T-helper 2 cell treated with Interferon-gamma antibody and Interleukin-4, amounts not matched to agents 5 μg/mL and 100 μg/mL, for 36 hours (primary cell): ENCODE data around the gene MTSS2.

Experiments used
- DNase-seq: peaks from one replicate; pipeline ENCODE4 v3.0.0; 2021; ENCODE audit warnings: low spot score
- H3K27ac Mint-ChIP-seq: one replicate; pipeline ENCODE4 v1.8.0; 2021; ENCODE audit warnings: mild to moderate bottlenecking, mixed read lengths
- H3K27me3 Mint-ChIP-seq: one replicate; pipeline ENCODE4 v1.8.0; 2021; ENCODE audit warnings: low read depth, mixed read lengths
- H3K36me3 Mint-ChIP-seq: one replicate; pipeline ENCODE4 v1.8.0; 2021; ENCODE audit warnings: low read depth, mixed read lengths
- H3K4me1 Mint-ChIP-seq: one replicate; pipeline ENCODE4 v1.8.0; 2021; ENCODE audit warnings: low read depth, mixed read lengths
- H3K4me3 Mint-ChIP-seq: one replicate; pipeline ENCODE4 v1.8.0; 2022; ENCODE audit warnings: mild to moderate bottlenecking, moderate library complexity, mixed read lengths
- H3K9me3 Mint-ChIP-seq: one replicate; pipeline ENCODE4 v1.8.0; 2021; ENCODE audit warnings: mixed read lengths

The MTSS2 gene

GRCh38 chr16:70689970-70690891 lies 4.4 kb upstream of the MTSS2 start:
- Mint-ChIP-seq H3K36me3 (peaks cover under 1% of the 10 kb centered on the region), H3K27me3 (peaks cover 13% of the 10 kb centered on the region), H3K27ac (no peak overlapping the region), H3K9me3 (no peaks in the 10 kb centered on the region), H3K4me1 (peaks cover under 1% of the 10 kb centered on the region), H3K4me3 (no peak overlapping the region)
- DNase-seq = no peak

GRCh38 chr16:70689035-70689969 lies 3.4 kb upstream of the MTSS2 start:
- H3K27ac Mint-ChIP-seq = no peak overlapping the region
- DNase-seq = no peak
- no peaks in the 10 kb centered on the region for H3K36me3 Mint-ChIP-seq
- H3K27me3 Mint-ChIP-seq = peaks cover 15% of the 10 kb centered on the region
- no peak overlapping the region for H3K4me3 Mint-ChIP-seq
- H3K9me3 Mint-ChIP-seq = no peaks in the 10 kb centered on the region
- H3K4me1 Mint-ChIP-seq = no peaks in the 10 kb centered on the region

GRCh38 chr16:70688246-70688742 lies 2.4 kb upstream of the MTSS2 start:
- no peak overlapping the region for H3K4me3 Mint-ChIP-seq
- no peak for DNase-seq
- H3K4me1 Mint-ChIP-seq = no peaks in the 10 kb centered on the region
- H3K36me3 Mint-ChIP-seq = no peaks in the 10 kb centered on the region
- peaks cover 21% of the 10 kb centered on the region for H3K27me3 Mint-ChIP-seq
- H3K9me3 Mint-ChIP-seq = no peaks in the 10 kb centered on the region
- no peak overlapping the region for H3K27ac Mint-ChIP-seq

GRCh38 chr16:70687671-70688245 lies 1.9 kb upstream of the MTSS2 start:
- Mint-ChIP-seq H3K36me3 (no peaks in the 10 kb centered on the region), H3K9me3 (no peaks in the 10 kb centered on the region), H3K27me3 (peaks cover 21% of the 10 kb centered on the region), H3K27ac (no peak overlapping the region), H3K4me1 (no peaks in the 10 kb centered on the region), H3K4me3 (no peak overlapping the region)
- DNase-seq = no peak

- Mint-ChIP-seq H3K9me3 (no peaks in the 10 kb centered on the region), H3K27me3 (peaks cover 21% of the 10 kb centered on the region), H3K4me3 (no peak overlapping the region), H3K4me1 (no peaks in the 10 kb centered on the region), H3K36me3 (no peaks in the 10 kb centered on the region), H3K27ac (no peak overlapping the region)
- no peak for DNase-seq
Observed at GRCh38 chr16:70687102-70687511, 1.3 kb upstream of the MTSS2 start.

- Mint-ChIP-seq H3K4me3 (peak overlapping the region; percentile 18), H3K9me3 (no peaks in the 10 kb centered on the region), H3K27me3 (peaks cover 21% of the 10 kb centered on the region), H3K27ac (no peak overlapping the region), H3K36me3 (no peaks in the 10 kb centered on the region), H3K4me1 (no peaks in the 10 kb centered on the region)
- no peak for DNase-seq
Observed at GRCh38 chr16:70686376-70687101, 686 bp upstream of the MTSS2 start.

- Mint-ChIP-seq H3K36me3 (no peaks in the 10 kb centered on the region), H3K27me3 (peaks cover 21% of the 10 kb centered on the region), H3K27ac (no peak overlapping the region), H3K4me1 (no peaks in the 10 kb centered on the region), H3K9me3 (no peaks in the 10 kb centered on the region), H3K4me3 (no peak overlapping the region)
- no peak for DNase-seq
Observed at GRCh38 chr16:70685061-70685937, 554 bp downstream of the MTSS2 start.

- Mint-ChIP-seq H3K36me3 (no peaks in the 10 kb centered on the region), H3K27ac (no peak overlapping the region), H3K4me1 (no peaks in the 10 kb centered on the region), H3K4me3 (no peak overlapping the region), H3K27me3 (peaks cover 21% of the 10 kb centered on the region), H3K9me3 (no peaks in the 10 kb centered on the region)
- no peak for DNase-seq
Observed at GRCh38 chr16:70684146-70685060, 1.4 kb downstream of the MTSS2 start.

- Mint-ChIP-seq H3K27ac (no peak overlapping the region), H3K4me3 (no peak overlapping the region), H3K36me3 (no peaks in the 10 kb centered on the region), H3K4me1 (no peaks in the 10 kb centered on the region), H3K9me3 (no peaks in the 10 kb centered on the region), H3K27me3 (peaks cover 21% of the 10 kb centered on the region)
- DNase-seq = no peak
Observed at GRCh38 chr16:70683146-70683944, 2.5 kb downstream of the MTSS2 start.

- Mint-ChIP-seq H3K4me3 (no peak overlapping the region), H3K4me1 (no peaks in the 10 kb centered on the region), H3K9me3 (no peaks in the 10 kb centered on the region), H3K27me3 (peaks cover 21% of the 10 kb centered on the region), H3K36me3 (no peaks in the 10 kb centered on the region), H3K27ac (no peak overlapping the region)
- DNase-seq = no peak
Observed at GRCh38 chr16:70682239-70683145, 3.4 kb downstream of the MTSS2 start.
